ENCODE data around the gene KIAA1217.
"Not testable (repeated sequence)": the region's sequence is repeated elsewhere in the genome, so short reads cannot be mapped to it uniquely, and the experiment has no call there.

The KIAA1217 gene

GRCh38 chr10:24337723-24338122 is 128.8 kb downstream of the KIAA1217 start:
- DNase-seq (ENCODE audit: low read depth, low spot score), result not testable (repeated sequence)

DNA sequence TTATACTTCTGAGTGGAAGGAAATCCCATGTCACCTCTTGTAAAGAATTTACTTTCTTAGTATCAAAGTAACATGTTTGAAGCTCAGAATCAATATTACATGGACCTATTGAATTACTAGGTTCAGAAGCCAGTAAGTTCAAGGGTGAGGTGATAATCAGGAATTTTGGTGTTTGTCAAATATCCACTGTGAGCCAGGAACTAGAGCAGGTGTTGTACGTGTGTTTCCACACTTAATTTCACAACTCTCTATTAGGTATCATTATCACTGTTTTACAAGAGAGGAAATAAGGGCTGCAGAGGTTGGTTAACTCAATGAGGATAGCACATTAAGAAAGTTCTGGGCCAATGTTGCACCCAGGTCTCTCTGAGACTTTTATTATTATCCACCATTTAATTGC is 130.4 kb downstream of the KIAA1217 start:
- no peak for DNase-seq (ENCODE audit: low read depth, low spot score)

- no peak for DNase-seq (ENCODE audit: low read depth, low spot score)
Observed at GRCh38 chr10:24340446-24340845, 131.5 kb downstream of the KIAA1217 start.

DNA sequence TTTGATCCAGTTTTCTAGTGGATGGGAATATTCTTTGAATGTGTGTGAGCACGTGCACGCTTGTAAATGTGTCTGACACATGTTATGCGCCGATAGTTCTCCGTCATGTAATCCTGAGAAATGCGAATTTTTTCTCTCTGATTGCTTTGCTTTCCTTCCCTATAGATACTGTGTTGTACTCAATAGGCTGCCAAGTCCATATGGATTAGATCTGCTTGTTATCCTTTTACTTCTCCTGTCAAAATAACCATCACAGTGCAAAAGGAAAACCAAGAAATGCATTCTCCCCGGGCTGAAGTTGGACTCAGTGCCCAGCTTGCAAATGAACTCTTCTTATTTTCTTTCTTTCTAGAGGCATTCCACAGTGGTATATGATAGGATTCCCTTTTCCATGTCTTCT is 131.9 kb downstream of the KIAA1217 start:
- DNase-seq (ENCODE audit: low read depth, low spot score), result no peak

DNA sequence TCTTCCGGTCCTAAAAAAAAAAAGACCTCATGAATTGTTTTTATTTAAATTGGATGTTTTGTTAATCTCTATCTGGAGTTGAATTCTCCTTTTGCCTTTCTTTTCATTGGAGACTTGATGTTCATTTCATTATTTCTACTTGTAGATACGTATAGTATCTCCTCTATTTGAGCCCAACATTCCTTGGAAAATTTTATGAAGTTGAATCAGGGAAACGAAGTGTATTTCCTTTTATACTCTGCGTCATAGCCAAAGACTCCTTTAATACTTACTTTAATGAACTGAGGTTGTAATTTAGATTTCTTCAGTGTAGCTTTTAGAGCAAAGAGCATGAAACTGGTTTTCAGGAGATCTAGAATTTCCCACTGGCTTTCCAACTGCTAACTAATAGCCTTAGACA is 132.4 kb downstream of the KIAA1217 start:
- no peak for DNase-seq (ENCODE audit: low read depth, low spot score)

- DNase-seq (ENCODE audit: low read depth, low spot score), result no peak
Observed at GRCh38 chr10:24341897-24342296, 133.0 kb downstream of the KIAA1217 start.

GRCh38 chr10:24343686-24344085 is 134.7 kb downstream of the KIAA1217 start:
- no peak for DNase-seq (ENCODE audit: low read depth, low spot score)

DNA sequence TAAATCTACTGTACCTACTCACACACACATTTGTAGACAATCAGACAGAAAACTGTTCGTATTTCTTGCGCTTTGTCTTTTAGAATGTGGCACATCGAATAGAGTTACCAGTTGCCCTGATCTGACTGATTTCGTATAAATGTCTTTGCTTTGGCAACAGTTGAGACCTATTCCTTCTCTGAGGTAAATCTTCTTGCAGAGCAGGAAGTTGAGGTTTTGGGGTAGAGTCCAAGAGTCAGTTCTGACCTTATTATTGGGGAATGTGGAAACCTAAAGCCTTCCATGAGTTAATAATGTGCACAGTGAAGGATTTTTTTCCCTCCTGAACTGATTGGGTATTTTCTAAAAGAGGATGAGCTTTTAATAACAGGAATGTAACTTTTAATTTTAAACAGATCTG is 135.3 kb downstream of the KIAA1217 start:
- DNase-seq (ENCODE audit: low read depth, low spot score), result no peak

DNA sequence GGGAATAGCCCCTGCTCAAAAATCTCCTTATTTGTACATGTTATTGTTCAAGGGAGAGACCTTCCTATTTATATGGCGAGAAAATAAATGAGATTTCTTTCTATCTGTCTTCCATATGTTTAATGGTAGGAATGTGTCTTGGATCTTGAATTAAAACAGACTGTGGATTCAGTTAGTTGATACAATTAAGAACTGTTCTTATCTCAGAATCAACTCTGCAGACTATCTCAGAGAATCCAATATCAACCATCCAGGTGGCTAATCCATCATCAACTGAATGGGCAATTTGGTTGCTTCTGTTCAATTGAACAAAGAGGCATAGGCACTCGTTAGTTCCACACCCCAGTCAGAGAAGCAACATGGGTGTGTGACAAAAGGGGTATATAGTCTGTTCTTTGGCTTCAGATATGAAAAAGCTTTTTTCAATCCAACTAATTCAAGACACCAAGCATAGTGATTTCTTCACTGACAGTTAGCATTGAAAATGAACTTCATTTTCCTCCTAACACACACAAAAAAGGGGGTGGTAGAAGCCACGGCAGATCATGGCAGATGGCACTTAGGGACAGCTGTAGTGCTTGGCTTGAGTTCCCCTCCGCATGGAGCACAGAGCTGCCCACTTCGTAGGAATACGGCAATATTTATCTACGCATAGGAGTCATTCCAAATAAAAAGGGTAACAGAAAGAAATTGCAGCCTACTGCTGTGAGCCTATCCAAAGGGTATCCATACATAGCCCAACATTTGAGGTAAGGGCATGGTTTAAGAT is 135.9 kb downstream of the KIAA1217 start:
- no peak for DNase-seq (ENCODE audit: low read depth, low spot score)

DNA sequence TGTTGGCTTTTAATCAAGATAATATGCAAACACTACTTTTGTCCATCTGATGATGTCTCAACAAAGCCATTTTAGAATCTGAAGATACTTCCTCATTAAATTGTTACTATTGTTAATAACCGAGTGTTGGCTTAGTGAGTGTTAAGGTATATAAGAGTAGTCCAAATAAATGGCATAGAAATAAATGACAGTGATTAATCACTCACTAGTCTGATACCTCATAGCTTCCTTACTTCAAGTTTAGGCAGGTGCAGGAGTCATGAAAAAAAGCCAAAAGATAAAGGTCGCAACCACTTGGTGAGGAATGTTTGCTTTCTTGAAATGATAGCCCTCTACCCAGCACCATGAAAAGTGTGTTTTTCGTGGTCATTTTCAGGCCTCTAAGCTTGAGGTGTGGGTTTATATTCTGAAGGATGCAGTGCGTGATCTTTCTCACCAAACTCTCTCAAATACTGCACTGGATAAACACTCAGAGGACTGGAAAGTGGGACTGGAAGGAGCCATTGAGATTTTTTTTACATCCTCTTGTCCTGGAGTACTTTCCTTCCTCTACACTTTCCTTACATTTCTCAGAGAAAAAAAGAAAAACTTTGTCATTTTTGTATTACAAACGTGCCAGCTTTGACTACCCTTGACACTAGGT is 138.1 kb downstream of the KIAA1217 start:
- DNase-seq (ENCODE audit: low read depth, low spot score), result no peak

DNA sequence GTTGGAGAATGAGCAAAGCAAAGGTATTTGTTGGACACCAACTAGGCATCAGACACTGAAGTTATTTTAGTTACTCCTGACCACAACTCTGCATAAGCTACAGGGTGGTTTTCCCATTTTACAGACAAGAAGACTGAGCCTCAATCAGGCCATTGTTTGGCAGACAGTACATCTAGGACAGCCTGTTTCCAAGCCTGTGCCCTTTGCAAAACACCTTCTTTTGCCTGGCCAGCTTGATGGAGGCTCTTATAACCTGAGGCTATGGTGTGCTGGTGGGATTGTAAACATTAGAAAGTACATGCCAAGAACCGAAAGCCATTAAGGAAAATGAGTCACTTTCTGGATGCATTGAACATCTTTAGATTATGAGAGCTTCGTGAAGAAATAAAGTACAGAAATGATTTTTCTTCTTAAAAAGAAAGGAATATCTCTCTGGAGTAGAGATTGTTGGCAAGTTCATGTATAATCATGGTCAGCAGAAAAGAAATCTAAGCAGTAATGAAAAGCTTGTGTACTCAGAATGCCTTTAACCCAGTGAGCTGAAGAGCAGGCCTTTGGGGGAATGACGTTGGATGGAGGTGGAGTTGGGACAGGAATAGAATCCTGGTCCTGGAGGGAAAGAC is 140.6 kb downstream of the KIAA1217 start:
- DNase-seq (ENCODE audit: low read depth, low spot score), result no peak

GRCh38 chr10:24350070-24350921 is 141.4 kb downstream of the KIAA1217 start:
- DNase-seq (ENCODE audit: low read depth, low spot score), result no peak

- DNase-seq (ENCODE audit: low read depth, low spot score), result not testable (repeated sequence)
Observed at GRCh38 chr10:24350922-24351225, 141.9 kb downstream of the KIAA1217 start.

DNA sequence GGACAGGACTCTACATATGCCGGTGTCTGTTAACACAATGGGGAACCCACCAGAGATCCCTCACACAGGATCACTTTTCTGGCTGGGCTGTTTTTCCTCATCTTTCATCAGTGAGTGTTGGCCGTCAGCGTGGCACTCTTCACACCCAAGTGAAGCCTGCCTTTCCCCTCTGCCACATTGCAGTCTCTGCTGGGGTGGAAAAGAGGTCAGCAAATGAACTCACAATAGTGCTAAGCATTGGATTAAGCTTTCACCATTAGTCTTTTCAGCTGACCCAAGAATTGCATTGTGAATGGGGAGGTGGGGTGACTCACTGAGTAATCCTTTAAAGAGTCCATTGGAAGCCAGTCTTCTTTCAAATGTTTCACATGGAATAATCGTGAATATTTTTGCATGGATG is 143.0 kb downstream of the KIAA1217 start:
- DNase-seq (ENCODE audit: low read depth, low spot score), result no peak

- no peak for DNase-seq (ENCODE audit: low read depth, low spot score)
Observed at GRCh38 chr10:24352399-24352798, 143.5 kb downstream of the KIAA1217 start.

GRCh38 chr10:24353319-24353718 is 144.4 kb downstream of the KIAA1217 start:
- no peak for DNase-seq (ENCODE audit: low read depth, low spot score)

GRCh38 chr10:24355056-24355688 is 146.2 kb downstream of the KIAA1217 start:
- no peak for DNase-seq (ENCODE audit: low read depth, low spot score)

GRCh38 chr10:24357344-24358004 is 148.5 kb downstream of the KIAA1217 start:
- DNase-seq (ENCODE audit: low read depth, low spot score), result no peak

DNA sequence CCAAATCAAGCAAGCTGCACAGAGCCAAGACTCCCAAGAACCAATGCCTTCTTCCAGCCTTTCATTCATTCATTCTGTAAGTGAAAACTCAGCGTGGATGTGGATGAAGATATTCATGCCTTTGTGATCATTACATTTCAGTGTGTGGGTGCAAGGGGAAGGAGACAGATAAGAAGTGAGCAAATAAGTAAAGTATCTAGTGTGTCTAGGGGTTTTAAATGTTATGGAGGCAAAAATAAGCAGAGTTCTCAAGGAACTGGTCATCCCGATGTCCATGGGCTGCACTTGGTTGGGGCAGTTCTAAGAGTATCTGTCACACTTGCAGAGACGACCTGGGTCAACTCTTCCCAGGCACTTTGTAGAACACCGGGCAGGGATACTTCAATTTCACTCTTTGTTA is 149.1 kb downstream of the KIAA1217 start:
- no peak for DNase-seq (ENCODE audit: low read depth, low spot score)

DNA sequence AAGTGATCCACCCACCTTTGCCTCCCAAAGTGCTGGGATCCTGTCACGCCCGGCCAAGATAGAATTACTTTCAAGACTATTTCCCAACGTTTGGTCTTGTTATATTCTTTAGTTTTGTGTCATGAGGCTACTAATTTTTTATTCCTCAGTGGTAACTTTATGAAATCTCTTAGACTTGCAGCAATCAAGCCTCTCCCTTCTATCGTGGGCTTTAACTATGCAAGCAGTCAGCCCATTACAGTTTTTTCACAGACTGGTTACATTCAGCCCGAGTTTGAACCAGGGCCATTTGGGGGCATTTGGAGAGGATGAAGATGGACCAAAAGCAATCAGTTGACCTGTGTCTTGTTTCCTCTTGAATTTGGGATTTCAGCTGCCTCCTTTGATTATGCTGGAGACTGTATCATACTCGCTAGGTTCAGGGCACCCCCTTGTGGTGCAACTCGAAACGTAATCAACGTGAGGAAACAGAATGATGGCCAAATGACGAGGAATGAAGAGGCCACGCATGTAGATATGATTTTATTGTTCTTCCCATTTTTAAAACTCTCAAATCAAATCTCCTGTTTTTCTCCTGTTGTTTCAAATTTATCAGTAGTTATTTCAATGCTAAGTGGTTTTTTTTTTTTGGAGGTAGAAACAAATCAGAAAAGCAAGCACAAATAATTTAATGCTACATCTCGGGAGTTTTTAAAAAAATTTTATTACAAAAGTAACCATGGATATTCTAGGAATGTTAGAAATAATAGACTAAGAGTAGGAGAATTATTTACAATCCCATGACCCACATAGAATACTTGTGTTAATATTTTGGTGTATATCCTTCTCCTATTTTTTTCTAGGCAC is 151.6 kb downstream of the KIAA1217 start:
- DNase-seq (ENCODE audit: low read depth, low spot score), result no peak

Measured in brain pericyte (primary cell).